Amniotic stem cell (primary cell): ENCODE data around the gene FNDC3B.
A peak's percentile ranks its signal among the peaks of the same experiment; 100 is the strongest.
"Not testable (repeated sequence)": the region's sequence is repeated elsewhere in the genome, so short reads cannot be mapped to it uniquely, and the experiment has no call there.

Experiments used
- DNase-seq: peaks from one replicate; lab custom pipeline; 2025; lab: John Stamatoyannopoulos, UW

Gene FNDC3B

GRCh38 chr3:172031996-172032395 is 7.4 kb upstream of the FNDC3B start:
- DNase-seq: no peak

- DNase-seq: no peak
These were observed 6.0 kb upstream of the FNDC3B start for GRCh38 chr3:172033396-172033795.

DNA sequence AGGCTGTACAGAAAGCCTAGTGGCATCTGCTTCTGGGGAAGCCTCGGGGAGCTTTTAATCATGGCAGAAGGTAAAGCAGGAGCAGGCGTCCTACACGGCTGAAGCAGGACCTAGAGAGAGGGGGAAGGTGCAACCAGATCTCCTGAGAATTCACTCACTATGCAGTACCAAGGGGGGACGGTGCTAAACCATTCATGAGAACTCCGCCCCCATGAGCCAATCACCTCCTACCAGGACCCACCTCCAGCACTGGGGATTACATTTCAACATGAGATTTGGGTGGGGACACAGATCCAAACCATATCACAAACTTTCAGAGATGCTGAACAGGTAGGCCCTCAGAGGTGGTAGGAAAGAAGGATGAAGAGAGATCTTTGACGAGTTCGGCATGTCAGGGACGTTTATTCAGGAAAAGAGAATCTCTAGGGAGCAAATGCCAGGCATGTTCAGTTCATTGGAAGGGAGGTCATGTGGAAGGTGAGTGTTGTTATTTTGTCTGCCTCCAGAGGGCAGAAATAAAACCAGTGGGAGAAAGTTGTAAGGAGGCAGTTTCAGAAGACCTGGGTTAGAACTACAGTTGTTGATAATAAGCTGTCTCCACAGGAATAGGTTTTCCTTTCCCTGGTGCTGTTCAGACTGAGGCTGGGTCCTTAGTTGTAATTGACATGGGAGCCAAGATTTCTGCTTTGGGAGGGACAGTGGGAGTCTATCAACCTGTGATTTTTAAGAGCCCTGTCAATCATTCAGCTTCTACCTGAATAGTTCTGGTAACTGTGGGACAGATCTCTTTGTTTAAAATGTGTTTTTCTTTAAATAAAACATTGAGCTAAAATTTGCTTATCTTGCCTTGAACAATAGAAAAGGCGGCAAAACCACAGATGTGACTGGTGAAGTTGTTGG is 4.3 kb upstream of the FNDC3B start:
- DNase-seq: no peak

DNA sequence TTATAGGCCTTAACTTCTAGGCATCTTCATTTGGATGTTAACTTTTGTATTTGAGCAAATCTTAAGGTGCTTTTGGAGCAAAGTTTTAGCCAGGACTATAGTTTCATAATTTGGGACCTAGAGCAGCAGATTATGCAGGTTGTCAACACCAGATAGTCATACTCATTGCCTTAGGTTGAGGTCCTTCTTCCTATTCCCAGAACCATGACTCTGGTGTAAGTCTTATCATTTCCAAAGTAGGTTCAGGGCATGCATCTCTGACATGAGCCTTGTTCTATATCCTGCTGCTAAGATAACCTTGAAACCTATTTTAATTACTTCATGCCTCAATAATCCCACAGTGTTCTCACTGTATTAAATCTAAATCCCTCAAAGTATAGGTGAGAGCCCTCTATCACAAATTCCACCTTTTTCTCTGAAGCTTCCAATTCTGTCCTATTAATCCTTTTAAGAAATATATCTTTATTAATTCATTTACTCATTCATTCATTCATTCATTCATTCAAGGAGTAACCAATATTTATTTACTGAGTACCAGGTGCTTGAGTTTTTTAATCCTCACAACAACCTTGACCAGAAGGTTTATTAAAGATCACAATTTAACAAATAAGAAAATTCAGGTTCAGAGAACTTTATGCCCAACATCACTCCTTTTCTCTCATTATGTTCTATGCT is 2.7 kb upstream of the FNDC3B start:
- no peak for DNase-seq

- no peak for DNase-seq
These were observed 461 bp upstream of the FNDC3B start for GRCh38 chr3:172038798-172039435.

- peak; percentile 62 for DNase-seq
These were observed 951 bp downstream of the FNDC3B start for GRCh38 chr3:172040078-172040980.

DNA sequence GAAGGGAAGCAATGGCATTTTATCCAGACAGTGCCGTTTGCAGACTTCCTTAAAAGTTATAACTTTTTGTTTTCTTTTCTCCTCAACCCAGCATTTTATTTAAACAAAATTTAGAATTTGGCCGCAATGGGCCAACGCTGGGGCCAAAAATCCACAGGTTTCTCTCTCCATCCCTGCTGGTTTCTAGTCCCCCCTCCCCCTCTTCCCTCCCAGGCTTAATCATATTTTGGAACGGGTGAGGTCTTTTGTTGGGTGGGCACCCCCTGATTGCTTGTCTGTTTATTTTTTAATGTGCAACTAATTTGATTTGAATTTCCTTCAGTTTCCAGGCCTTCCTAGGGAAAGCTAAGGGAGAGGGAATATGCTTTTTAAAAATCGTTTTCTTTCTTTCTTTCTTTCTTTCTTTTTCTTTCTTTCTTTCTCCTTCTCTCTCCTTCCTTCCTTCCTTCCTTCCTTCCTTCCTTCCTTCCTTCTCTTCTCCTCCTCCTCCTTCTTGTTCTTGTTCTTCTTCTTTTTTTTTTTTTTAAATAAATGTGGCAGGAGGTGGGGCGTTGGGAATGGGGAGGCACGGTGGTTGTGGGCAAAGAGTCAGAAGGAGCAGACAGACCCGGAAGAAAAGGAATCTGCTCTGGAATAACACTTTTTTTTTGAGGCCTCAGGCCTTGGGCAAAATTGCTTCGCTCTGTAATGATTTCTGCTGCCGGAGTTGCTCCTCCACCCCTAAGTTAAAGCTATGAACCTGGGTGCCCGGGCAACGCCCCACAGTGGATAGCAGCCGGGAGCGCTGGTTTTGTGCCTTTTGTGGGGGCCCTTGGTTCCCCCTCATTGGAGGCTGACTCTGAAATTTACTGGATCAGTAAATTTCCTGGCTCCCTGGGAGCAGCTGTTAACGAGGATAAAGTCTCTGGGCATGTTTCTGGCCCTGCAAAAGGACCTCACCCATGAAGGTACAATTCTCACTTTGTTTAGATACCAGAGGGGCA is 1.9 kb downstream of the FNDC3B start:
- peak; percentile 40 for DNase-seq

DNA sequence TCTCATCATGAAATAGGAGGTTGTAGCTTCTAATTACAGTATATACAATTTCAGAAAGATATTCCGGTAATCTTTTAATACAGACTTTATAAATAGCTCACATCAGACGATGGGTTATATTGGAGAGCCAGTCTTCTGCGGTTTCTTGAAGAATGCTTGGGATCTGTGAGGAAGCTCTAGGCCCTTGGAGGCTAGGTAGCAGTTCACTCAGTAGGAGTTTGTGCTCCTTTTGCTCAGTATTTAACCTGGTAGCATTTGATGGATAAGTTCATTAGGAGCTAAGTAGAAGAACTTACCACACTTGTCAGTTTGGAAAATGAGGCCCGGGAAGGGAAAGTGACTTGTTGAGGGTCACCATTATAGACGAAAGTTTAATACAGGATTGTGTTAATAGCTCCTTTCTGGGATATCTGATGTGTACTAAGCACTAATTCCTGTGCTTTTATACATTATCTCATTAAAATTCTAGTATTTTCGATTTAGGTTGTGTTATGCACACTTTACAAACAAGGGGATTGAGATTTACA is 2.8 kb downstream of the FNDC3B start:
- DNase-seq: no peak

DNA sequence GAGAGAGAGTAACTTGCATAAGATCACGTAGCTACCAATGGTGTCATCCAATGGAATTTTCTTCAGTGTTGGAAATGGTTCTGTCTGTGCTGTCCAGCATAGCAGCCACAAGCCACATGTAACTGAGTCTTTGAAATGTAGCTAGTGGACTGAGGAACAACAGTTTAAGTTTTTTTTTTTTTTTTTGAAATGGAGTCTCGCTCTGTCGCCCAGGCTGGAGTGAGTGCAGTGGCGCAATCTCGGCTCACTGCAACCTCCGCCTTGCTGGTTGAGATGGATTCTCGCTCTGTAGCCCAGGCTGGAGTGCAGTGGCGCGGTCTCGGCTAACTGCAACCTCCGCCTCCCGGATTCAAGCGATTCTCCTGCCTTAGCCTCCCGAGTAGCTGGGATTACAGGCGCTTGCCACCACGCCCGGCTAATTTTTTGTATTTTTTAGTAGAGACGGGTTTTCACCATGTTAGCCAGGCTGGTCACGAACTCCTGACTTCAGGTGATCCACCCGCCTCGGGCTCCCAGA is 3.3 kb downstream of the FNDC3B start:
- not testable (repeated sequence) for DNase-seq

- no peak for DNase-seq
These were observed 3.9 kb downstream of the FNDC3B start for GRCh38 chr3:172043233-172043632.

DNA sequence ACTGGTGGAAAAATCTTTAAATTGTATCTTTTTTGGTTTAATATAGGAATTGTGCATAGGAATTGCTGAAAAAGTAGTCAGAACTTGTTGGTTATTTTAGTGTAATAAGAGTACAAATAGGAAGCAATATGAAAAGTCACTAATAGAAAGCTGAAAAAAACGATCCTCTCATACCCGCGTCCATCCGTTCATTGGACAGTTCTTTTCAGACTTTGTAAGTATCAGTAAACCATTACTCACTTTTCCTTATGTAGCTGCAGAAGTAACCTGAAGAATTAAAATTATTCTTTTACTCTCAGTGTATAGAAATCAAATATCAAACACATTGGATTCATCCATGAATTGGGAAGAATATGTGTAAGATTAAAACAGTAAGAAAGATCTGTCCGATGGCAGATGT is 4.4 kb downstream of the FNDC3B start:
- DNase-seq: no peak

DNA sequence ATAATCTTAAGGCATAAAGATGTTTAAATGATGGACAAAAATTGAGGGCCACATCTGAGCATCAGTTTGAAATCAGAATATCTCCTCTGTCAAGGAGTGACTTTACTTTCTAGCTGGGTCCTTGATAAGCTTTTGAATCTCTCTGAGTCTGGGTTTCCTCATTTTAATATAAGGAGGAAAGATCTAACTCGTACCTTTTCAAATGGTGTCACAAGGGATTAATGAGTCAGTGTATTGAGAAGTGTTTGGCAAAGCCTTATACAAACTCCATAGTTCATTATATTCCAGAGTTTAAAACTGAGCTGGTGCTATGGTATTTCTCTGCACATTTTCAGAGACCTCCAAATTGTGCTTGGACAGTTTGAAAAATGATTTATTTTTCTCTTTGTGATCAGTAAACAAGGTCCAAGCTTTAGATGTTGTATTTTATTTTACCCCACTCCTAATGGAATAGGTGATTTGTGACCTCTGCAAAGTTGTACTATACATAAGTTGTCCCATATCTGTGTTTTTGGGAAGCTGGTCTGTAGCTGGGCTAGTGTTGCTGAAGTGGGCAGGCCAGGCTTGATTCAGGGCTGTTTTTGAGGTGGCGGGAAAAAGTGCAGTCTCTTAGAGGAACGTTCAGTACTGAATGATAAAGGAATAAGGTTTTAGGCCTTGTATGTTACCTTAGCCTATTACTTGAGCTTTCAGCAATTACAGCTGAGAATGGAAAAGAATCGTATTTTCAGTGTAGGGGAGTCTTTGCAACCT is 5.6 kb downstream of the FNDC3B start:
- DNase-seq: no peak

- no peak for DNase-seq
These were observed 7.0 kb downstream of the FNDC3B start for GRCh38 chr3:172046268-172046915.

DNA sequence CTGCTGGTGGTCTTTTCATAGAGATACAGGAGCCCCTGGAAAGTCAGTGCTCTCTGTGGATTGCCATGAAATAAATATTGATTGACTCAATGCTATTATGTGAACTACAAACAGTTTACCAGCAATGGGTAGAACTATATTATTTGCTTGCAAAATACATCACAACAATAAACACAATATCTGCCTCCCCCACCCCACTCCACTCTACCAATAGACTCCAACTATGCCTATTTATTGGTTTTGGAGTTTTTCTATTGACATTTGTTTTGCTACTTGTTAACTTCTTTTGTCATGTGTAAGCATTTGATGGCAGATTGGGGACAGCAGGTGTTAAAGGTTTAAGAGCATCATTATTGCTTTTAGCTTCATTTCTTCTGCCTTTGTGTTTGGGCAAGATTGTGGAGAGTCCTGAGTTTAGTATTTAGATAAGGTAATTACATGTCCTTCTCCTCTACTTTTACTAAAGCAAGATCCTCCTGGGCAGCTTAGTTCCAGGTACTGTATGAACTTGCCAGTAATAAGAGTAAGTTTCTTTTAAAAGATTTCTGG is 8.3 kb downstream of the FNDC3B start:
- DNase-seq: no peak

DNA sequence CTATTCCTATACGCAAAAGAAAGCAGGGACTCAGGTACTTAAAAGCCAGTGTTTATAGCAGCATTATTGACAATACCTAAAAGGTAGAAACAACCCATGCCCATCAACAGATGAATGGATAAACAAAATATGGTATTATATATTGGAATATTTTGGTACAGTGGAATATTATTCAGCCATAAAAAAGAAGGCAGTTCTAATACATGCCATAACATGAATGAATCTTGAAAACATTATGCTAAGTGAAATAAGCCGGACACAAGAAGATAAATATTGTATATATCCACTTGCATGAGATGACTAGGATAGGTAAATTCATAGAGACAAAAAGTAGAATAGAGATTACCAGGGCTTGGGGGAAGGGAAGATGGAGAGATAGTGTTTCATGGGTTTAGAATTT is 9.2 kb downstream of the FNDC3B start:
- DNase-seq: no peak

- no peak for DNase-seq
These were observed 12.1 kb downstream of the FNDC3B start for GRCh38 chr3:172051310-172051956.

DNA sequence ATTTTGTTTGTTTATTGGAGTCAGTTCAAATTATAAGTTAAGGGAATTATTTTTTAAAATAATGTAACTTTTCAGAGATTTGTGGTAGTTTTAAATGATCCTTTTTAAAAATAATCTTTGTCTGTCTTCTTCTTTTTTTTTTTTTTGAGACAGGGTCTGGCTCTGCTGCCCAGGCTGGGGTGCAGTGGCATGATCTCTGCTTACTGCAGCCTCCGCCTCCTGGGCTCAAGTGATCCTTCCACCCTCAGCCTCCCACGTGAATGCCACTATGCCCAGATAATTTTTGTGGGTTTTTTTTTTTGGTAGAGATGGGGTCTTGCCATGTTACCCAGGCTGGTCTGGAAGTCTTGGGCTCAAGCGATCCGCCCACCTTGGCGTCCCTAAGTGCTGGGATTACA is 12.6 kb downstream of the FNDC3B start:
- no peak for DNase-seq

DNA sequence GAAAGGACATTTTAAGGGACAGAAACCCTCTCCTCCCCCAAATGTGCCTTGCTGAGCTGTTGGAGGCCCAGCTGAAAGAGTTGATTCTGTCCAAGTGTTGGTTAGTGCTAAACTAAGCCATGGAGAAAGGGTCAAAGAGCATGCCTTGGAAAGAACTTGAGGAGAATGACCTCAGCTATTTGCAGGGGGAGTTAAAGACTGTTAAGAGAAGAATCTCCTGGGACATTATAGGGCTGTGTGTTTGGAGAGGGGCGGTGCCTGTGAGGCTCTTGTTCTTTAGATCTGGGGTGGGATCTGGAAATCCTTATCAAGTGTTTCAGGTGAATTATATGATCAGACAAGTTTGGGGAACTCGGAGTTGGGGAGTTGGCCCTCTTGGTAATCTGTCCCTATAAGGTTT is 13.0 kb downstream of the FNDC3B start:
- no peak for DNase-seq
